HEK293 (cell line): ENCODE data around the gene RAB11FIP3.
"Not testable (repeated sequence)": the region's sequence is repeated elsewhere in the genome, so short reads cannot be mapped to it uniquely, and the experiment has no call there.

Experiments
- CTCF ChIA-PET: fragments of 350-600 bp; formaldehyde crosslinking; extraction: SDS; loops from one replicate; lab custom pipeline; 2021; ENCODE audit warnings: antibody characterized with exemption; lab: Yijun Ruan, JAX
- POLR2A ChIA-PET: fragments of 300-600 bp; formaldehyde crosslinking; extraction: SDS; loops from one replicate; lab custom pipeline; 2020; ENCODE audit warnings: antibody characterized with exemption, inconsistent platforms; lab: Yijun Ruan, JAX
- H3K27ac ChIP-seq: fragments of 200-500 bp; sonication (Bioruptor generic); 2 replicates; pipeline ENCODE4 v1.5.1; 2014; ENCODE audit warnings: low read depth, low read length, control low read depth, inconsistent platforms; ENCODE audit errors: extremely low read depth
- H3K36me3 ChIP-seq, 2 experiments: fragments of 200-500 bp in 1 of 2; sonication (Bioruptor generic) in 1 of 2; 1 replicate in 1 of 2; 2 replicates in 1 of 2; pipeline ENCODE4 v1.5.1; 2014 to 2017; ENCODE audit warnings: inconsistent platforms in 2 of 2, low read length in 2 of 2; ENCODE audit not compliant: control insufficient read depth in 2 of 2, insufficient read depth in 1 of 2
- H3K4me1 ChIP-seq: fragments of 200-500 bp; sonication (Bioruptor generic); 2 replicates; pipeline ENCODE4 v1.5.1; 2014; ENCODE audit warnings: mild to moderate bottlenecking, low read length, inconsistent platforms; ENCODE audit not compliant: control insufficient read depth, insufficient read depth
- H3K4me3 ChIP-seq: 2 replicates; pipeline ENCODE4 v1.5.1; 2011; ENCODE audit warnings: low read depth, mild to moderate bottlenecking, control low read depth, low read length, moderate library complexity
- H3K9me3 ChIP-seq: fragments of 200-500 bp; sonication (Bioruptor generic); 2 replicates; pipeline ENCODE4 v1.5.1; 2014; ENCODE audit warnings: low read depth, low read length, inconsistent platforms; ENCODE audit not compliant: control insufficient read depth, insufficient read depth
- BCL11B ChIP-seq: fragments of 450-650 bp; formaldehyde crosslinking; IDR thresholded peaks from 2 replicates; pipeline ENCODE4 v1.5.1; 2016; ENCODE audit warnings: low read depth, missing biosample characterization, missing genetic modification characterization
- HIC1 ChIP-seq: fragments of 450-650 bp; formaldehyde crosslinking; IDR thresholded peaks from 2 replicates; pipeline ENCODE4 v1.5.1; 2016; ENCODE audit warnings: missing biosample characterization, missing genetic modification characterization
- KLF9 ChIP-seq: fragments of 450-650 bp; formaldehyde crosslinking; IDR thresholded peaks from 2 replicates; pipeline ENCODE4 v1.5.1; 2016; ENCODE audit warnings: missing biosample characterization, missing genetic modification characterization, low read depth
- SCRT1 ChIP-seq: fragments of 450-650 bp; formaldehyde crosslinking; IDR thresholded peaks from 2 replicates; pipeline ENCODE4 v1.5.1; 2016; ENCODE audit warnings: missing biosample characterization, missing genetic modification characterization, borderline replicate concordance
- SCRT2 ChIP-seq: fragments of 450-650 bp; formaldehyde crosslinking; IDR thresholded peaks from 2 replicates; pipeline ENCODE4 v1.5.1; 2016; ENCODE audit warnings: missing biosample characterization, missing genetic modification characterization
- WT1 ChIP-seq: fragments of 450-650 bp; formaldehyde crosslinking; IDR thresholded peaks from 2 replicates; pipeline ENCODE4 v1.5.1; 2016; ENCODE audit warnings: missing biosample characterization, missing genetic modification characterization
- ZBTB10 ChIP-seq: fragments of 450-650 bp; formaldehyde crosslinking; IDR thresholded peaks from 2 replicates; pipeline ENCODE4 v1.5.1; 2016; ENCODE audit warnings: missing biosample characterization, missing genetic modification characterization
- ZNF157 ChIP-seq: fragments of 450-650 bp; formaldehyde crosslinking; IDR thresholded peaks from 2 replicates; pipeline ENCODE4 v1.5.1; 2016; ENCODE audit warnings: missing biosample characterization, missing genetic modification characterization
- ZNF473 ChIP-seq: fragments of 450-650 bp; formaldehyde crosslinking; IDR thresholded peaks from 2 replicates; pipeline ENCODE4 v1.5.1; 2017; ENCODE audit warnings: missing biosample characterization, missing genetic modification characterization
- ZNF600 ChIP-seq: fragments of 450-650 bp; formaldehyde crosslinking; IDR thresholded peaks from 2 replicates; pipeline ENCODE4 v1.5.1; 2016; ENCODE audit warnings: missing biosample characterization, missing genetic modification characterization

The RAB11FIP3 gene

DNA sequence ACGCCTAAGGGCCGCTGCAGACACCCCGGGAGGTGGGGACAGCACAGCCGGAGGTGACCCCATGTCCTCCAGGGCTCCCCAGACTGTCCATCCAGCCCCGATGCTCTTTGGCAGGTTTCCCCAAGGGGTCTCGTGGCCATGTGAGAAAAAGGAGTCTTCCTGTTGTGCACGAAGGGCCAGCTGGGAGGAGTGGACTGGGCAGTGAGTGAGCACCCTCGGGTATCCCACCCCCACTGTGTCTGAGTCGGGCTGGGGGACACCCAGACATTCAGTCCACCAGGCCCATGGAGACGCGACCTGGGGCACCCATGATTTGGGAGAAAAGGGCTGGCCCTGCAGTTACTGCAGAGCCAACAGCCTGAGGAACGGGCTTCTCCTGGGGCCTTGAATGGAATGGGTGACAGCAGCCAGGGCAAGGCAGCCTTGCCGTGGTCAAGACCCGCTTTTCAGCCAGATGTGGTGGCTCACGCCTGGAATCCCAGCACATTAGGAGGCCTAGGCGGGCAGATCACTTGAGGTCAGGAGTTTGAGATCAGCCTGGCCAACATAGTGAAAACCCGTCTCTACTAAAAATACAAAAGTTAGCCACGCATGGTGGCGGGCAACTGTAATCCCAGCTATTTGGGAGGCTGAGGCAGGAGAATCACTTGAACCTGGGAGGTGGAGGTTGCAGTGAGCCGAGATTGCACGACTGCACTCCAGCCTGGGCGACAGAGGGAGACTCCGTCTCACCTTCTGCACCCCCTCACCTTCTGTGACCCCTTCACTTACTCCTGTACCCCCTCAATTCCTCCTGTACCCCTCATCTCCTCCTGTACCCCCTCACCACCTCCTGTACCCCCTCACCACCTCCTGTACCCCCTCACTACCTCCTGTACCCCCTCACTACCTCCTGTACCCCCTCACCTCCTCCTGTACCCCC, 78.0 kb downstream of the RAB11FIP3 start:
- ChIA-PET POLR2A (no interaction called here), CTCF (no interaction called here)
- no peaks in the 10 kb centered on the region for H3K9me3 ChIP-seq
- TF ChIP-seq ZNF600 (tag by site-specific recombination) (0 out of 2 replicates have a peak, but pooled peaks have one; percentile 22), HIC1 (peak; percentile 40; the same call in 1 of the 2 replicates), ZNF157 (tag by site-specific recombination) (no peak), ZBTB10 (peak; percentile 90)
- H3K4me1 ChIP-seq = no peaks in the 10 kb centered on the region
- H3K27ac ChIP-seq = no peak overlapping the region
- no peak overlapping the region for H3K4me3 ChIP-seq
- H3K36me3 ChIP-seq = peaks cover 0 to 36% of the 10 kb centered on the region in 2 experiments; a peak in 2 of 3 replicates

- Histone ChIP-seq H3K36me3 (peaks cover 0 to 44% of the 10 kb centered on the region in 2 experiments; a peak in 1 of 3 replicates), H3K4me1 (no peaks in the 10 kb centered on the region), H3K9me3 (no peaks in the 10 kb centered on the region), H3K4me3 (no peak overlapping the region), H3K27ac (no peak overlapping the region)
- ChIA-PET POLR2A (no interaction called here), CTCF (interaction anchor here (0.6 to 0.8 kb wide), 3 partner anchors 15 to 398 kb away, joined by 3 to 4 read pairs (median 4); no protein-coding TSS in a partner anchor)
- no peak for TF ChIP-seq BCL11B (tag by site-specific recombination)
- no peak for TF ChIP-seq KLF9 (tag by site-specific recombination)
- TF ChIP-seq ZNF473 = no peak
These were observed 80.2 kb downstream of the RAB11FIP3 start for GRCh38 chr16:505479-506245.

DNA sequence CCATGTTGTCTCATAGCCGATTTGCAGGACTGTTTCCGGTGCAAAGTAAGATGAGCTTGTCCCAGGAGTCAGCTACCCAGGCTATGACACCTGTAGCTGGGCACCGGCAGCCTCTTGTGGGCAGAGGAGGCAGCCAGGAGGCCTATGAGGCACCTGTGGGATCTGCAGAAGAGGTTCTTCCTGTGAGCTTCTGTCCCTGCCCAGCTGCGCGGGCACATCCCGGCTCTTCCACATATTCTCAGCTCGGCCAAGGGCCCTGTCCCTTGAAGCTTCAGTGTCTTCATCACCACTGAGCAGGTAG, 80.7 kb downstream of the RAB11FIP3 start:
- POLR2A ChIA-PET = no interaction called here
- CTCF ChIA-PET = interaction anchor here (0.8 kb wide), 1 partner anchor 19 kb away, joined by 4 read pairs; no protein-coding TSS in a partner anchor
- H3K9me3 ChIP-seq = no peaks in the 10 kb centered on the region
- TF ChIP-seq WT1 (tag by site-specific recombination) (no peak), SCRT2 (tag by site-specific recombination) (peak; percentile 60), SCRT1 (tag by site-specific recombination) (peak; percentile 64; the same call in 1 of the 2 replicates)
- H3K4me1 ChIP-seq = no peaks in the 10 kb centered on the region
- H3K36me3 ChIP-seq = peaks cover 0 to 44% of the 10 kb centered on the region in 2 experiments; a peak in 1 of 3 replicates
- no peak overlapping the region for H3K27ac ChIP-seq
- H3K4me3 ChIP-seq = no peak overlapping the region

- H3K4me1 ChIP-seq, H3K9me3 ChIP-seq, H3K27ac ChIP-seq, H3K4me3 ChIP-seq, POLR2A ChIA-PET, CTCF ChIA-PET: not testable (repeated sequence)
- peaks cover 0 to 38% of the 10 kb centered on the region in 2 experiments; a peak in 1 of 3 replicates for H3K36me3 ChIP-seq
These were observed 82.1 kb downstream of the RAB11FIP3 start for GRCh38 chr16:507527-507926.
